ENCODE results near the gene P2RX3.
A peak's percentile ranks its signal among the peaks of the same experiment; 100 is the strongest.

Gene P2RX3

DNA sequence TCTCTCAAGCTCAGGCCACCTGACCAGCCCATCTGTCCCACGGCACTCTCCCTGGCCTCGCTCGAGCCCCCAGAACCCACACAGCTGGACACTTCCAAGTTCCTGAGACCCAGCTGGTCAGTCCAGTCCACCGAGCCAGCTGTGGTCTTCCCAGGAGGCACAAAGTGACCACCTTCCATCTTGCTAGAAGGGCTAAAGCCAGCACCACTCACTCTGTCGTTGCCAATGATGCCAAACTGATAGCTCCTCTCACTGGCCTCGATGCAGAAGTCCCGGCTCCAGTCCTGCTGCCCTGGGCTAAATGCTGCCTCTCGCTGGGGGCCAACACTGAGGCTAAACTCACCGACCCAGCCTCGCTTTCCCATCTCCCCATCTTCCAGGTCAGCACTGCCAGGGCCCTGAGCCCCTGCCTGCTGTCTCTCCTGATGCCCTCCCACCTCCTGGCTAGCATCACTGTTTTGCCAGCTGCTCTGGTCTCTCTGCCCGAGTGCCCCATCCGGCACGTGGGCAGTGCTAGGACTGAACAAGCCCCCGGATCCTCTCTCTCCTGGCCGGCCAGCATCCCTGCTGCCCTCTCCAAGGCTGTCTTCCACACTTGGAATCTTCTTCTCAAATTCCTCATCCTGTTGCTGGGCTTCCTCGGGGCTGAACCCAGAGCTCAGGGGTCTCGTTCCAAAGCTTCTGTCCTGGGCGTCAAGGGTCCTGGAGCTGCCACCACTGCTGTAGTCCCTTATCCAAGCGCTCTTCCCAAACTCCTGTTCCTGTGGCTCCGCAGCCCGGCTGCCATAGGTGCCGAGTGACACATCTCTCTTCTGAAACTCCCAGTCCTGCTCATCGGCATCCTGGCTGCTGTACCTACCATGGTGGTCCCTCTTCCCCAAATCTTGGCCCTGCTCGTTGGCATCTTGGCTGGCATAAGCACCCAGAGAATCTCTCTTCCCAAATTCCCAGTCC is 28.8 kb upstream of the P2RX3 start:
- DNase-seq (ENCODE audit: low read depth) = no peak
- no peak overlapping the region for H3K4me3 ChIP-seq (ENCODE audit: low read depth, low read length)

DNA sequence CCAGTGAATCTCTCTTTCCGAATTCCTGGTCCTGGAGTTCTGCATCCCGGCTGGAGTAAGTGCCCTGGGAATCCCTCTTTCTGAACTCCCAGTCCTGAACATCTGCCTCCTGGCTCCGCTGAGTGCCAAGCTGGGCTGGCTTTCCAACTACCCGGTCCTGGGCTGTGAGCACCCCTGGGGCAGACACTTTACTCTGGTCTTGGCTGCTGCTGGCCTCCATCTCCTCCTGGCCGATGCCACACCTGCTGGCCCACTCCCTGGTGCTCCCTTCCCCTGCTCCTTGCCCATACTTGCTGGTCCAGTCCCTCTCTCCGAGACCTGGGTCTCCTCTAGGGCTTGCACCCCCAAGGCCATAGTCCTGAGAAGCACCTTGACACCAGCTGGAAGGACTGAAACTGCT is 28.1 kb upstream of the P2RX3 start:
- H3K4me3 ChIP-seq (ENCODE audit: low read depth, low read length) = no peak overlapping the region
- DNase-seq (ENCODE audit: low read depth) = no peak

DNA sequence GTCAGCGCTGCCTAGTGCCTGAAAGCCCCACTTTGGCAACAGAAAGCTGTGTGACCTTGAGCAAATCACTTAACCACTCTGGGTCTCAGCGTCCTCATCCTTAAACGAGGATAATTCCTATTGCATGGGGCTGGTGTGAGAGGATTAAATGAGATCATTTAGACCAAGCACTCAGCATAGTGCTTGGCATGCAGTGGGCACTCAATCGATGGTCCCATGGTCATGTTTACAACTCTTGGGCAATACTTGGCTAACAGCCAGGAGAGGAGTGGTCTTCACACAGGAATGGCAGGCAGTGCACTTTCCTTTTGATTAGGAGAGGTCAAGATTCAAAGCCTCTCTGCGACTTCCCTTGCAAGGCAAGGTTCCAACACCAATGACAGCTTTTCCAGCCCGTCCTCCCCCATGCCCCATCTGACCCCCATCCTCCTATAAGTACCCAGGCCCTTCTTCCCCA is 27.5 kb upstream of the P2RX3 start:
- DNase-seq (ENCODE audit: low read depth) = no peak
- peak overlapping the region; percentile 54 for H3K4me3 ChIP-seq (ENCODE audit: low read depth, low read length)

DNA sequence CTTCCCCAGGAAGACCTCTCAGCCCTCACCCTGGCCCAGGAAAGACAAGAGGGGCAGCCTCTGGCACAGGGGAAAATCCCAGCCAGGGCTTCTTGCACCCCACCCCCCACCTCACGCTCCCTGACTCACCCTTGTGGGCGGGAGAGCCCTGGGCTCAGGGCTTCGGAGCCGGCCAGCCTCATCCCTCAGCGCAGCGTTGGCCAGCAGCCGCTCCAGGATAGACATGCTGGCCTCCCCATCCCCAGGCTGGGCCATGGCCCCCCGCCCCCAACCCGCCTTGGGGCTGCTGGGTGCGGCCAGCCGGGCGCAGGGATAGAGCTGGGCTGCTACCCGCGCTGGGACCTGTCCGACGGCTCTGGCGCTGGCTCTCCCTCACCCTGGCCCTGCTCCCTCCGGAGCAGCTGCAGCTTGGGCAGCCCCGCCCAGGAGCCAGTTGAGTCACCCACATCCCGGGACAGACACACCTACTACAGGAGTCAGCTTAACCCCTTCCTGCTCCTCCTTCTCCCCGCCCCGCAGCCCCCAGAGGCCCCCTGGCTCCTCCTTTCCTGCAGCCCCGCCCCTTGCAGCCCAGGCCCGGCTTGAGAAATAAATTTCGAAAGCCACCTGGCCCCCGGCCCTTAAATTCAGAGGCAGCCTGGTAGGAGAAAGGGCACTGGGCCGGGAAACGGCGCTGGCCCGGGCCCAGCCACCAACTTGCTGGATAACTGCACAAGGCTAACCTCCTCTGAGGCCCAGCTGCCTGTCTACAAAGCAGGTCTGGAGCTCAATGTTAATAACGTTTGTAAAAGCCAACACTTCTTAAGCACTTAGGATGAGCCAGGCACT is 26.8 kb upstream of the P2RX3 start:
- peak; percentile 97 for DNase-seq (ENCODE audit: low read depth)

DNA sequence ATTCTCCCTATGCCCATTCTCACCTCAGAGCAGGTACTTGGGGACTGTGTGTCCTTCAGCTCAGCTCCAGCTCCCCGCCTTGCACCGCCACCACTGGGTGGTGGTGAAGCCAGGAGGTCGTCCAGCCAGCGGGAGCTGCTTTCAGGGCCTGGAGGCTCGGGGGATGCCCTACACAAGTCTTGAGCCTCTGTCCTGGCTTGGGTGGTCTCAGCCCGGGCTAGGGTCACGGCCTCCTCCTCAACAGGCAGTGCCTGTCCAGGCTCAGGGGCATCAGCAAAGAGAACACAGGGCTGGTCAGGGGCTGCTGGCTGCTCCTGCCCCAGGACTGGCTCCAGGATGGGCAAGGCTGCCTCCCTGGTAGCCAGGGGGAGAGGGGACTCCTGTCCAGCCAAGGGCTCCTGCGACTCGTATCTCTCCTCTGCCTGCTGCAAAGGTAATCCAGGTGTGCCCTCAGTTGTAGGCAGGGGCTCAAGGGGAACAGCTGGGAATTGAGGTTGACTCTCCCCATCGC is 25.6 kb upstream of the P2RX3 start:
- H3K4me3 ChIP-seq (ENCODE audit: low read depth, low read length) = no peak overlapping the region
- no peak for DNase-seq (ENCODE audit: low read depth)

More for the DNA sequence above, 26.8 kb upstream of the P2RX3 start:
- H3K4me3 ChIP-seq (ENCODE audit: low read depth, low read length) = peak overlapping the region; percentile 54

DNA sequence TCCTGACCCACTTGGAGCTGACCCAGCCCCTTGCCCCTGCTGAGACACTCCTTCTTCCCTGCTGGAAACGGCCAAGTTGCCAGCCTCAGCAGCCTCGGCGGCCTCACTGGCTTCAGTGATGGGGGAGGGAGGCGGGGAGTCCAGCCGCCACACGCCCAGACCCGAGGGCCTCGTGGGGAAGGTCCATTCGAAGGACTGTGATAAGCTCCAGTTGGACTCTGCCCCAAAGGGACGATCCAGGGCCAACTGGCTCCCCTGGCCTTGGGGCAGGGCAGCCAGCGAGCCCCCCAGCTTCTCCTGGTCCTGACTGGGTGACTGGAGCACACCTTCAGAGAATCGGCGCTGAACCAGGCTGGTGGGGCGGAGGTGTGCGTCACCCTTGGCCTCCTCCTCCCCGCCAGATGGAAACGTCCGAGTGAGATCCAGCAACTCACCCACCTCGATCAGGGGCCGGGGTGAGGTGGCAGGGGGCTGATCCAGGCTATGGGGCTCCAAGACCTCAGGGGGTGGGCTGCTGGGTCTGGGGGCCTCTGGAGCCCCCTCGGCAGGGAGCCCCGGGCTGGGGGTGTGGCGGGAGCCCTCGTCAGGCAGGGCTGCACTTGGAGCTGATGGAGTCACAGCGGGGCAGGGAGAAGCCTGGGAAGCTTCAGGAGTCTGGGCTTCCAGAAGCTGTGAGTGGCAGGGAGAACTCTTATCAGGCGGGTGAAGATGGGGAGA is 24.9 kb upstream of the P2RX3 start:
- no peak for DNase-seq (ENCODE audit: low read depth)
- no peak overlapping the region for H3K4me3 ChIP-seq (ENCODE audit: low read depth, low read length)

DNA sequence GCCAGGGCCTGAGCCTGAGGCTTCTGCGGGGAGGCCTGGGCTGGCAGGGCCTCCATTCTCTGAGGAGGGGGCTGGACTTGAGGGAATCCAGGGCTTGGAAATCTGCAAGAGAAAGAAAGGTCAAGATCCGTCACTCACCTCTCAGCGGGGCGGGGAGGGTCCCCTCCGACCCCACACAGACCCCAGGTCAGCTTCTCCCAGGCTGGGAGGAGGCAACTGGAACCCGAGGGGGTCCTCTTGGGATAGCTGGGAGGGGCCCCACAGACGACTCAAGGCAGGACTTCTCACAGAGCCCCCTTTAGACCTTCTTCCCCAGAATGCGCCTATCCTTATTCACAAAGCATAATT is 24.4 kb upstream of the P2RX3 start:
- H3K4me3 ChIP-seq (ENCODE audit: low read depth, low read length) = no peak overlapping the region
- no peak for DNase-seq (ENCODE audit: low read depth)

DNA sequence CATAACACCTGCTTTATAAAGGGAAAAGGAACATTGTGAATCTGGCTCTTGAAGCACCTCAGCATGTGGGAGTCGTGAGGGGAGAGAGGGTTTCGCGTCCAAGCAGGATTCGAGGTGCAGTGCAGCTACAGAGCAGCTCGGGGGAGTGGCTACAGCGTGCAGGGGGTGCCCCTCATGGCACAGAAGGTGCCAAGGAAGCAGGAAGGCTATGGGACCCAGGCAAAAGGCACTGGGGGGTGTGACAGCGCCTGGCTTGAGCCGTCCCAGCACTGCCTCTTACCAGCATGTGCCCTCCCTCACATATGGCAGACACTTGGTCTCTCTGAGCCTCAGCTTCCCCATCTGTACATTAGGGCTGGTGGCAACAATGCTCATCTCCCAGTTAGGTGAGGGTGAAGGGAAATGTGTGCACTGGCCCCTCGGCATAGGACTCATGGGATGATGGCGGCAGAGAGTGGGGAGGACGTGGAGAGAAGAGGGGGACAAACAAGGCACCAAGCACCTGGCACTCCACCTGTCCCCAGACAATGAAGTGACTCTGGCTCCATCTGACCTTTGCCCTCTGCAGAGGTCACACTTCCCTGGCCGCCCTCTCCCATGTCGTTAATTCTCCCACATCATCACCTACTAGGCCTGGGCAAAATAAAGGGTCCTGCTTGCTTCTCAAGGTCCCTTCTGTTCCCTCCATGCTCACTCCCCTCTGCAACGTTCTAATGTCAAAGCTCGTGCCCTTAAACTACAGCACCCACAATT is 23.8 kb upstream of the P2RX3 start:
- H3K4me3 ChIP-seq (ENCODE audit: low read depth, low read length) = no peak overlapping the region
- no peak for DNase-seq (ENCODE audit: low read depth)

- no peak for DNase-seq (ENCODE audit: low read depth)
Observed at GRCh38 chr11:57315491-57315890, 22.7 kb upstream of the P2RX3 start.

DNA sequence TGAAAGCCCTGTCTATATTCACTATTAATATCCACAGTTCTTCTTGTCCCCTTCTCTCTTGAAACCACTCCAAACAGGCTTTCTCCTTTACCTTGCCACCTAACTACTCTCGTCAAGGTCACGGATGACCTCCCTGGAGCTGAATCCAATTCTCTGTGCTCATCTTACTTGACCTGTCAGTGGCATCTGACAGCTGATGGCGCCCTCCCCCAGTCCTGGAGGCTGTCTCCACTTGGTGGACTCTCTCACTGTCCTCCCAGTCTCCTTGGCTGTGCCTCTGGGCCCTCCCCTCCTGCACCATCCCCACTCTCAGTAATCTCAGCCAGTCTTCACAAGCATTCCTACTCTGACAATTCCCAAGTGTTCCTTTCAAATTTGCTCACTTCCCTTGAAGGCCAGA is 22.1 kb upstream of the P2RX3 start:
- DNase-seq (ENCODE audit: low read depth) = no peak
- H3K4me3 ChIP-seq (ENCODE audit: low read depth, low read length) = no peak overlapping the region

More at GRCh38 chr11:57315491-57315890, 22.7 kb upstream of the P2RX3 start:
- H3K4me3 ChIP-seq (ENCODE audit: low read depth, low read length) = no peak overlapping the region

DNA sequence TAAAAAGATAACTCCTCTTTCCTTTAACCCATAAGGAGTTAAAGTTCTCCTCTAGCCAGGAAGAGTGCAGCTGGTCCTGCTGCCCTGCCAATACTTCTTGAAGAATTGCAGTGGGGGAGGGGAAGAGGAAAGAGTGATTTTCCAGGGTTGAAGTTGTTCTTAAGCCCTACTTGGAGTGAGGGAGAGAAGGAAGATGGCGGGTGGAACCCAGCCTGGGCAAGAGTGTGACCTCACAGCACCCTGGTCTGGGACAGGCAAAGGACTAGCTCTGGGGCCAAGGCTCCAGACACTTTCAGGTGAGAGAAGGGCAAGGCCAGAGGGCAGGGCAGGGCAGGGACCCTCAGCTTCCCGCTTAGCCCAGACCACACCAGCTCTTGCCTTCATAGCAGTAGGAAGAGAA is 20.0 kb upstream of the P2RX3 start:
- DNase-seq (ENCODE audit: low read depth) = no peak
- H3K4me3 ChIP-seq (ENCODE audit: low read depth, low read length) = no peak overlapping the region

GRCh38 chr11:57320067-57320718 is 18.0 kb upstream of the P2RX3 start:
- DNase-seq (ENCODE audit: low read depth) = no peak
- H3K4me3 ChIP-seq (ENCODE audit: low read depth, low read length) = peak overlapping the region; percentile 5

DNA sequence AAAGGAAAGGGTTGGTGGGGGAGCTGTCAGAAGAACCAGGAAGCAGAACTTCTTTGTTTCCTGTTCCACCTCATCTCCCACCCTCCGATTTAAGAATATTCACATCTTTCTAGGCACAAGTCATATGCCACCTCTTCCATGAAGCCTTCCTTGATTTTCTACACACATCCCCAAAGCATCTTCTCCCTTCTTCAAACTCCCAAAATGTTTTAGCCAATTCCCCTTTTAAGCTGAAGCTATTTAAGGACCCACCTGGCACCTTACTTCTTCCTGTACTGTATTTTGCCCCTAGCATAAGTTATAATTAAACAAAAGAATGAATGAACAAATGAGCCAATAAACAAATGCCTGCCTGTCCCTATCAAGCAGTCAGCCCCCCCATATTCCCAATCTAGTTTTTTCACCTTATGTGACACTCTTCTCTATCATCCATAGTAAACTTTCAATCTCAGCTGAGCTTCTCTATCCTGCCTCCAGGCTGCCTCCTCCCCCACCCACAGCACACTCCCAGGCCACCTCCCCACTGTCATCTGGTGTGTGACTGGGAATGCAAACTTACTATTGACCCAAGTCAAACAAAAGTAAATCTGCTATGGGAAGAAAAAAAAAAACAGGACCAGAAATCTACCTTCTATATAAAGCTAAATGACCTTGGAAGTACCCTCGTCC is 17.3 kb upstream of the P2RX3 start:
- DNase-seq (ENCODE audit: low read depth) = no peak
- H3K4me3 ChIP-seq (ENCODE audit: low read depth, low read length) = peak overlapping the region; percentile 94

DNA sequence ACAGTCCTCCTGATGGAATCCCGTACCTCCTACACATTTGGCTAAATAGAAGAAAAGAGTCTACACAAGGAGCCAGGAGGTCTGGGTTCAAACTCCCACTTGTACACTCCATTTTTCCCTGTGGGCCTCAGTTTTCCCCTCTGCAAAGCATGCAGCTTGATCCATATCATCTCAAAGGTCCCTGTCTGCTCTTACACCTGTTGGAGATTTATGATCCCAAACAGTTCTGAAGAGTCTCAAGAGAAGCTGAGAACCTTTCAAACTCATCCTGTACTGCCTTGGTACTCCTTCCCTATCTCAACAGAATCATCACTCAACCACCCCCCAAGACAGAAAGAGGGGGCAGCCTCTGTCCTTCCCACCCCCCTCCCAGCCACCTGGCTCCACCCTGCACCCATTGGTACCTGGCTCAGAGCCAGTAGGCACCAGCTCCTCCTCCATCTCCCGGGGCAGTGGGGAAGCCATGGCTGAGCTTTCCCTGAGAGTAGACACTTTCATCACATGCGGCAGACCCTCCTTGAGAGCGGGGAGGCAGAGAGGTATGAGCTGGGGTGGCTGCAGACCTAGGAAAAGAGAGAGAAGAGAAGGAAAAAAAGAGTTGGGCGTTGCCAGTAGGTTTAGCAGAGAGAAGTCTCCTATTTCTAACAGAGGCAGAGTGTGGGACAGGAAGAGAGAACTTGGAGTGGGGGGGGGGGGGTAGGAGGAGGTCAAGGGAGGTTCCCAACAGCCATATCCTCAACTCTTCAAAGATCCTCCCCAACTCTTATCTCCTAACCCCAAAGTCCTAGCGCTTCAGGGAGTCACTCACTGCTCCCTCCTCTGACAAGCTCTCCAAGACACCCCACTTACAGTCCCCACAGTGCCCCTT is 16.5 kb upstream of the P2RX3 start:
- peak overlapping the region; percentile 94 for H3K4me3 ChIP-seq (ENCODE audit: low read depth, low read length)
- DNase-seq (ENCODE audit: low read depth) = no peak

GRCh38 chr11:57322256-57323166 is 15.6 kb upstream of the P2RX3 start:
- peak; percentile 93 for DNase-seq (ENCODE audit: low read depth)
- peak overlapping the region; percentile 94 for H3K4me3 ChIP-seq (ENCODE audit: low read depth, low read length)

Data from skeletal muscle cell (primary cell).